AG09319 (cell line): ENCODE results near the gene ITFG1.

Experiments used
- DNase-seq: peaks from one replicate; pipeline ENCODE4 v3.0.0-alpha.2; 2010; ENCODE audit warnings: low read depth; ENCODE audit errors: extremely low read depth
- CTCF ChIP-seq: IDR thresholded peaks from 2 replicates; pipeline ENCODE4 v1.5.1; 2011; ENCODE audit warnings: low read depth, mild to moderate bottlenecking, inconsistent platforms, low read length, moderate library complexity

Gene ITFG1

GRCh38 chr16:47247690-47248089 is 213.2 kb downstream of the ITFG1 start:
- DNase-seq: no peak
- TF ChIP-seq CTCF: no peak

- DNase-seq: no peak
- no peak for TF ChIP-seq CTCF
These were observed 216.7 kb downstream of the ITFG1 start for GRCh38 chr16:47244206-47244605.

GRCh38 chr16:47241061-47241460 is 219.8 kb downstream of the ITFG1 start:
- DNase-seq: no peak

GRCh38 chr16:47236716-47237115 is 224.1 kb downstream of the ITFG1 start:
- no peak for DNase-seq
- TF ChIP-seq CTCF: no peak

More at GRCh38 chr16:47241061-47241460, 219.8 kb downstream of the ITFG1 start:
- TF ChIP-seq CTCF: no peak

- no peak for DNase-seq
- TF ChIP-seq CTCF: no peak
These were observed 230.6 kb downstream of the ITFG1 start for GRCh38 chr16:47230296-47230695.

GRCh38 chr16:47229053-47230050 is 231.5 kb downstream of the ITFG1 start:
- no peak for TF ChIP-seq CTCF
- DNase-seq: no peak

- no peak for TF ChIP-seq CTCF
- DNase-seq: no peak
These were observed 232.6 kb downstream of the ITFG1 start for GRCh38 chr16:47228241-47228640.
